Measurements from ENCODE around the gene PDIA5.

PDIA5 gene

DNA sequence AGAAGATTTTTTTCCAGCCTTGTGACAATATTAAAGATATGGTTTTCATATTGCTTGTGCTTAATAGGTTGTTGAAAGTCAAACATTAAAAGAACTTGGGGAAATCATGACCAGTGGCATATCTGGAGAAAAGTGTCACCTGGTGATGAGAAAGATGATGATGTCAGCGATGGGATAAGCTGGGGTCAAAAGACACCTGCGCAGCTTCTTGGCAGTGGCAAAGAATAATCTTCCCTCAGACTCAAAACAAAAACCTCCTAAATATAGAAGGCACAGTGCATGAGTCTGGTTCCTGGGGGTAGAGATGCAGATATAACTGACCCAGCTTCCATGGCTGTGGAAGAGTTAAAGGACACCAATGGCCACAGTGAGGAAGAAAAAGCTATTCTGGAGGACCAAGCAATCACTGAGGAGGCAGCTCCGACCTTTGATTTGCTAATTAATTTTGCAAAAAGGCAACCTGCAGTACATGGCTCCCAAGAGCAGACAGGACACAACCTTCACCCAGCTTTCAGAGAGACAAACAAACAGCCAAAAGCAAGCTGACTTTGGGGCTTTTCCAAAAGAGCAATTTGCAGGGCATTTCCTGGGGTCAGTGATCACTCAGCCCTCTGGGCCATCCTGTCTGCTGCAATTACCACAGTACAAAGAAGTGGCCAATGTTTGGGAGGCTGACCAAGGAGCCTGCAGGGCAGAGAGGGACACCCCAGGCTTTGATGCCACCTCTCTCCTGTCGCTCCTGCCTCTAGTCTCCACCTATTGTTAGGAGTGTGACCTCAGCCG lies 21.7 kb upstream of the PDIA5 start:
- no peak for TF ChIP-seq TAF1 (IDR thresholded peaks at IDR 0.05; ENCODE audit: borderline replicate concordance, insufficient read depth, low read length)
- no peak for TF ChIP-seq POLR2AphosphoS5 (IDR thresholded peaks at IDR 0.05; ENCODE audit: low read depth, low read length)
- TF ChIP-seq FOXP2 (optimal IDR thresholded peaks at IDR 0.05; ENCODE audit: borderline replicate concordance, extremely low read depth, extremely low read length, insufficient read depth), result no peak
- TF ChIP-seq SIN3A (IDR thresholded peaks at IDR 0.05; ENCODE audit: borderline replicate concordance, insufficient read depth, low read length), result no peak
- TF ChIP-seq, protein P1, sequence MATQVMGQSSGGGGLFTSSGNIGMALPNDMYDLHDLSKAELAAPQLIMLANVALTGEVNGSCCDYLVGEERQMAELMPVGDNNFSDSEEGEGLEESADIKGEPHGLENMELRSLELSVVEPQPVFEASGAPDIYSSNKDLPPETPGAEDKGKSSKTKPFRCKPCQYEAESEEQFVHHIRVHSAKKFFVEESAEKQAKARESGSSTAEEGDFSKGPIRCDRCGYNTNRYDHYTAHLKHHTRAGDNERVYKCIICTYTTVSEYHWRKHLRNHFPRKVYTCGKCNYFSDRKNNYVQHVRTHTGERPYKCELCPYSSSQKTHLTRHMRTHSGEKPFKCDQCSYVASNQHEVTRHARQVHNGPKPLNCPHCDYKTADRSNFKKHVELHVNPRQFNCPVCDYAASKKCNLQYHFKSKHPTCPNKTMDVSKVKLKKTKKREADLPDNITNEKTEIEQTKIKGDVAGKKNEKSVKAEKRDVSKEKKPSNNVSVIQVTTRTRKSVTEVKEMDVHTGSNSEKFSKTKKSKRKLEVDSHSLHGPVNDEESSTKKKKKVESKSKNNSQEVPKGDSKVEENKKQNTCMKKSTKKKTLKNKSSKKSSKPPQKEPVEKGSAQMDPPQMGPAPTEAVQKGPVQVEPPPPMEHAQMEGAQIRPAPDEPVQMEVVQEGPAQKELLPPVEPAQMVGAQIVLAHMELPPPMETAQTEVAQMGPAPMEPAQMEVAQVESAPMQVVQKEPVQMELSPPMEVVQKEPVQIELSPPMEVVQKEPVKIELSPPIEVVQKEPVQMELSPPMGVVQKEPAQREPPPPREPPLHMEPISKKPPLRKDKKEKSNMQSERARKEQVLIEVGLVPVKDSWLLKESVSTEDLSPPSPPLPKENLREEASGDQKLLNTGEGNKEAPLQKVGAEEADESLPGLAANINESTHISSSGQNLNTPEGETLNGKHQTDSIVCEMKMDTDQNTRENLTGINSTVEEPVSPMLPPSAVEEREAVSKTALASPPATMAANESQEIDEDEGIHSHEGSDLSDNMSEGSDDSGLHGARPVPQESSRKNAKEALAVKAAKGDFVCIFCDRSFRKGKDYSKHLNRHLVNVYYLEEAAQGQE (IDR thresholded peaks at IDR 0.05; ENCODE audit: insufficient read depth in 1 of 2, low read depth in 2 of 2, low read length in 2 of 2), result no peak

DNA sequence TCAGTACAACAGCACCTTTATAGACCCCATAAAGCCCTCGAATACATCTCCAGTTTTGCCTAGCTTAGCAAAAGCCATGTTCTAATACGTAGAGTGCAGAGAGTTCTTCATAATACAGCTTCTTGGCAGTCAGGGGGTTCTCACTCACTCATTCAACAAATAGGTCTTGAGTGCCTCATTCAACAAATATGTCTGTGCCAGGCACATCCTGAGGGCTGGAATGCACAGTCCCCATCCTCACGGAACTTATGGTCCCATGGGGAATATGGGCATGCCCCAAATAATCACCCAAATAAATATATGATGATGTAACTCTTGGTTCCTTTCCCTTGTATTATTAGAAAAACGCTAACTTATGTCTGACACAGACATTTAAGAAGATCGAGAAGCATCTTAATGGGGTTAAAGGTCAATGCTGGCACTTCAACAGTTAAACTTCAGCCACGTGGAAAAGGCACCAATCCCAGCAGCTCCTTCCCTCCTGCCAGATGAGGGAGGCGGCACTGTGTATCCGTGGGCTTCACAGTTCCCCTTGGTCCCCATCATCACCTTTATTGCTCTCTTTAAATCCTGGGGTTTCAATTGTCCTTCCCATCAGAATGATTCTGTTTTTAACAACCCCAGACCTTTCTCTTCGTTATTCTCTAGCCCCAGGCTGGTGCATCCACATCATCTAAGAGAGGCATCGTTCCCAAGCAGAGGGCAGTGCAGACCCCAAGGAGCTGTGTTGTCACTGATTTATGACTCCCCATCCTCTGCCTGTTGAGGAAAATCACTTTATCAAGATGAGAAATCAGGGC lies 20.4 kb upstream of the PDIA5 start:
- no peak for TF ChIP-seq TAF1 (IDR thresholded peaks at IDR 0.05; ENCODE audit: borderline replicate concordance, insufficient read depth, low read length)
- no peak for TF ChIP-seq FOXP2 (optimal IDR thresholded peaks at IDR 0.05; ENCODE audit: borderline replicate concordance, extremely low read depth, extremely low read length, insufficient read depth)
- TF ChIP-seq POLR2AphosphoS5 (IDR thresholded peaks at IDR 0.05; ENCODE audit: low read depth, low read length), result no peak
- TF ChIP-seq, protein P1 (IDR thresholded peaks at IDR 0.05; ENCODE audit: insufficient read depth in 1 of 2, low read depth in 2 of 2, low read length in 2 of 2), result no peak
- TF ChIP-seq SIN3A (IDR thresholded peaks at IDR 0.05; ENCODE audit: borderline replicate concordance, insufficient read depth, low read length), result no peak

DNA sequence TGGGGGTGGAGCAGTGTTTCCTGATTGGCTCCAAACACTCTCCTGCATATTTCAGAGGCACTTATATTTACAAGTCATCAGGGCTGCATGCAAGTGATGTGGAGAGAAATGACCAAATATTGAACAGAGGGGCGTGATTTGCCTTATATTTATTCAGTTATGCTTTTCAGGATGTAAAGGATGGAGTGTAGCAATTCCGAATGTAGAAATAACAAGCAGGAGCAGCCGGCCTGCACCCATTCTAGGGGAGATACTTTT lies 19.8 kb upstream of the PDIA5 start:
- TF ChIP-seq TAF1 (IDR thresholded peaks at IDR 0.05; ENCODE audit: borderline replicate concordance, insufficient read depth, low read length) (no peak), SIN3A (IDR thresholded peaks at IDR 0.05; ENCODE audit: borderline replicate concordance, insufficient read depth, low read length) (no peak), FOXP2 (optimal IDR thresholded peaks at IDR 0.05; ENCODE audit: borderline replicate concordance, extremely low read depth, extremely low read length, insufficient read depth) (no peak), POLR2AphosphoS5 (IDR thresholded peaks at IDR 0.05; ENCODE audit: low read depth, low read length) (no peak)
- TF ChIP-seq, protein P1 (IDR thresholded peaks at IDR 0.05; ENCODE audit: insufficient read depth in 1 of 2, low read depth in 2 of 2, low read length in 2 of 2), result no peak

DNA sequence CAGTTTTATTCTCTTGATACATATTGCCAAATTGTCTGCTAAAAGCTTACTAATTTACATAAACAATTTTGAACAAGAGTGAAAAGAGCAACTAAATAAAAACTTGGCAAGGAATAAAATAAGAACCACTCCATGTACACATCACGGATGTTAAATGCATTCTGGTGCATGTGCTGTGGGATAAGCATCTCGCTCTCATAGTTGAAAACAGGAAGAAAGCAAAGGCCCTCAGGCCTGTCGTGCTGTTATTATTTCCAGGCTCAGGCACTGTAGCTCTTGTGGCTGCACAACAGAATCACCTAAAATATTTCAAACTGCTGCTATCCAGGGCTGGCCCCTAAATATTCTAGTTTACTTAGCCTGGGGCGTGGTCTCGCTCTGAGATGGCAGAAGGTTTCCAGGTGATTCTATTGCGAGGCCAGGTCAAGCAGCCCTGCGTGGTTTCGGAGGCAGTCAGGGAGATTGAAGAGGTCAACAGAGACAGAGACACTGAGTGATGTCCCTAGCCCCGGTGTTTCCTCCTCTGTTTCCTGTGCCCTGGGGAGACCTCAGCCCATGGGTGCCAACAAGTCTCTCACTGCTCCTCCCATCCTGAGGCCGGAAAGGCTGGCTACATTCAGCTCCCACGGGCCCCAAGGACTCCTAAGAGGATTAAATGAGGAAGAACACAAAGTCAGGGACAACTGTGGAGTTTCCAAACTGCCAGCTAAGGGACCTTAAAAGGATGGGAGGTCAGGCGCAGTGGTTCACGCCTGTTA lies 18.2 kb upstream of the PDIA5 start:
- TF ChIP-seq TAF1 (IDR thresholded peaks at IDR 0.05; ENCODE audit: borderline replicate concordance, insufficient read depth, low read length), result no peak
- TF ChIP-seq POLR2AphosphoS5 (IDR thresholded peaks at IDR 0.05; ENCODE audit: low read depth, low read length), result no peak
- no peak for TF ChIP-seq SIN3A (IDR thresholded peaks at IDR 0.05; ENCODE audit: borderline replicate concordance, insufficient read depth, low read length)

DNA sequence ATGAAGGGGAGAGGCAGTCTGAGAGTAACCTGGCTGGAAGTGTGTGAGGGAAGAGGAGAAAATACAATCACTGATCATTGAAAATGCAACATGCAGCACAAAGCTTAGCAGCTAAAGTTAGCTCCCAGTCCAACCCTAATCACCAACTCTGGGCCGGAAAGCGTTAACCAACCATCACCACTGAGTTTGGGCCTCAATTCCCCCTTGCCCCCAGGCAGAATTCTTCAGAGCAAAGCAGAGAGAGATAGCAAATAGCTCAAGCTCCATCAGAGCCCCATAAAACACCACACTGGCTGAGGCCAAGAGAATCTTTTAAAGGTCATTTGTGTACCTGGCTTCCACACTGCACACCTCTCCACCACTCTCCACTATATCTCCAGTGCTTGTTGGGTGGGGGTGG lies 16.2 kb upstream of the PDIA5 start:
- TF ChIP-seq TAF1 (IDR thresholded peaks at IDR 0.05; ENCODE audit: borderline replicate concordance, insufficient read depth, low read length) (no peak), POLR2AphosphoS5 (IDR thresholded peaks at IDR 0.05; ENCODE audit: low read depth, low read length) (no peak), SIN3A (IDR thresholded peaks at IDR 0.05; ENCODE audit: borderline replicate concordance, insufficient read depth, low read length) (no peak), FOXP2 (optimal IDR thresholded peaks at IDR 0.05; ENCODE audit: borderline replicate concordance, extremely low read depth, extremely low read length, insufficient read depth) (no peak)
- TF ChIP-seq, protein P1 (IDR thresholded peaks at IDR 0.05; ENCODE audit: insufficient read depth in 1 of 2, low read depth in 2 of 2, low read length in 2 of 2), result no peak
